ENCODE results near the gene WNT5A.

WNT5A gene

DNA sequence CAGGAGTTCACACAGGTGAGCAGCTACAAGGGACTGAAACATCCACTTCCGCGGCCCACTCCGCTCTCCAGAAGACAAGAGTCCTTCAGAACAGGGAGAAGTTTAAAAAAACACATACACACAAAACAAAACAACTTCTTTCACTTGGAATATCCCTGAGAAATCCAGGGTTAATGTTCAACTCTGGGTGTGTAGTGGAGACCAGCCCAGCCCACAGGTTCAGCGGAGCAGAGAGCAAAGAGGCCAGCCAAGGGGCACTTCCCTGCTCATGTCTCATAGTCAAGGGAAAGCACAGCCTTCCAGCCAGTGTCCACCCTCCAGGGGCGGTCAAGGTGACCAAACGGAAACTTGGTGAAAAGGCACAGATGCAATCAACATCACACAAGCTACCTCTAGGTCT lies 41.6 kb downstream of the WNT5A start:
- Histone ChIP-seq H3F3A (ENCODE audit: insufficient read depth, low read length) (no peaks in the 10 kb centered on the region), H3K9me2 (ENCODE audit: low read depth, low read length) (no peaks in the 10 kb centered on the region), H4K20me1 (ENCODE audit: insufficient read depth, low read length) (no peaks in the 10 kb centered on the region), H2AFZ (ENCODE audit: low read length) (no peak overlapping the region), H3K27ac (ENCODE audit: low read depth, low read length, poor library complexity, severe bottlenecking) (no peak overlapping the region), H3K27me3 (ENCODE audit: insufficient read depth, low read length) (no peaks in the 10 kb centered on the region), H3K79me2 (ENCODE audit: insufficient read depth, low read length) (no peaks in the 10 kb centered on the region), H3K4me3 (ENCODE audit: low read depth, low read length, poor library complexity, severe bottlenecking) (no peak overlapping the region), H3K9ac (ENCODE audit: low read length) (no peak overlapping the region), H3K36me3 (ENCODE audit: insufficient read depth, low read length) (no peaks in the 10 kb centered on the region), H3K9me3 (ENCODE audit: low read length) (no peaks in the 10 kb centered on the region), H3K4me1 (ENCODE audit: insufficient read depth, low read length, severe bottlenecking) (no peaks in the 10 kb centered on the region), H3K4me2 (ENCODE audit: low read length) (no peak overlapping the region)
- TF ChIP-seq, protein P1, sequence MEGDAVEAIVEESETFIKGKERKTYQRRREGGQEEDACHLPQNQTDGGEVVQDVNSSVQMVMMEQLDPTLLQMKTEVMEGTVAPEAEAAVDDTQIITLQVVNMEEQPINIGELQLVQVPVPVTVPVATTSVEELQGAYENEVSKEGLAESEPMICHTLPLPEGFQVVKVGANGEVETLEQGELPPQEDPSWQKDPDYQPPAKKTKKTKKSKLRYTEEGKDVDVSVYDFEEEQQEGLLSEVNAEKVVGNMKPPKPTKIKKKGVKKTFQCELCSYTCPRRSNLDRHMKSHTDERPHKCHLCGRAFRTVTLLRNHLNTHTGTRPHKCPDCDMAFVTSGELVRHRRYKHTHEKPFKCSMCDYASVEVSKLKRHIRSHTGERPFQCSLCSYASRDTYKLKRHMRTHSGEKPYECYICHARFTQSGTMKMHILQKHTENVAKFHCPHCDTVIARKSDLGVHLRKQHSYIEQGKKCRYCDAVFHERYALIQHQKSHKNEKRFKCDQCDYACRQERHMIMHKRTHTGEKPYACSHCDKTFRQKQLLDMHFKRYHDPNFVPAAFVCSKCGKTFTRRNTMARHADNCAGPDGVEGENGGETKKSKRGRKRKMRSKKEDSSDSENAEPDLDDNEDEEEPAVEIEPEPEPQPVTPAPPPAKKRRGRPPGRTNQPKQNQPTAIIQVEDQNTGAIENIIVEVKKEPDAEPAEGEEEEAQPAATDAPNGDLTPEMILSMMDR (IDR thresholded peaks at IDR 0.05; ENCODE audit: low read length), result no peak
- no peak for TF ChIP-seq EZH2 (IDR thresholded peaks at IDR 0.05; ENCODE audit: borderline replicate concordance, low read length)

DNA sequence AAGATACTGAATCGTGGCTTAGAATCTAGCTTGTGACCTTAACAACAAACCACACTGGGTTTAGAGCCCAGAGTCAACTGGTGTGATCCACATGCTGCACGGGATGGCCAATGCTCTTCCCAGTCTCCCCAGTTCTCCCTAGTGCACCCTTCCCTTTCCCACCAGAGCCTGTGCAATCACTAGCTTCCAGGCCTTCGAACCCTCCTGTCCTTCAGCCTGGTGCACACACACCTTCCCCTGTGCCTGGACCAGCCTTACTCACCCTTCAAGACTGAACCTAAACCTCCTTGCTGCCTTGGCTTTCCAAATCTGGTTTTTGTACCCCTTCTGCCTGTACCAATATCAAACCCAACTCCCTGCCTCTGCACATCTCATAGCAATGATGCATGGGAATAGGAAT lies 43.8 kb downstream of the WNT5A start:
- H3K27ac ChIP-seq (ENCODE audit: low read depth, low read length, poor library complexity, severe bottlenecking), result no peak overlapping the region
- no peaks in the 10 kb centered on the region for H3K27me3 ChIP-seq (ENCODE audit: insufficient read depth, low read length)
- H2AFZ ChIP-seq (ENCODE audit: low read length), result no peak overlapping the region
- H3K36me3 ChIP-seq (ENCODE audit: insufficient read depth, low read length), result no peaks in the 10 kb centered on the region
- H3F3A ChIP-seq (ENCODE audit: insufficient read depth, low read length), result no peaks in the 10 kb centered on the region
- no peak for TF ChIP-seq EZH2 (IDR thresholded peaks at IDR 0.05; ENCODE audit: borderline replicate concordance, low read length)
- TF ChIP-seq, protein P1 (IDR thresholded peaks at IDR 0.05; ENCODE audit: low read length), result no peak
- H3K4me2 ChIP-seq (ENCODE audit: low read length), result no peak overlapping the region
- H3K4me3 ChIP-seq (ENCODE audit: low read depth, low read length, poor library complexity, severe bottlenecking), result no peak overlapping the region
- H3K9me3 ChIP-seq (ENCODE audit: low read length), result no peaks in the 10 kb centered on the region
- no peaks in the 10 kb centered on the region for H3K4me1 ChIP-seq (ENCODE audit: insufficient read depth, low read length, severe bottlenecking)
- no peak overlapping the region for H3K9ac ChIP-seq (ENCODE audit: low read length)
- H3K9me2 ChIP-seq (ENCODE audit: low read depth, low read length), result no peaks in the 10 kb centered on the region
- no peaks in the 10 kb centered on the region for H4K20me1 ChIP-seq (ENCODE audit: insufficient read depth, low read length)
- H3K79me2 ChIP-seq (ENCODE audit: insufficient read depth, low read length), result no peaks in the 10 kb centered on the region

DNA sequence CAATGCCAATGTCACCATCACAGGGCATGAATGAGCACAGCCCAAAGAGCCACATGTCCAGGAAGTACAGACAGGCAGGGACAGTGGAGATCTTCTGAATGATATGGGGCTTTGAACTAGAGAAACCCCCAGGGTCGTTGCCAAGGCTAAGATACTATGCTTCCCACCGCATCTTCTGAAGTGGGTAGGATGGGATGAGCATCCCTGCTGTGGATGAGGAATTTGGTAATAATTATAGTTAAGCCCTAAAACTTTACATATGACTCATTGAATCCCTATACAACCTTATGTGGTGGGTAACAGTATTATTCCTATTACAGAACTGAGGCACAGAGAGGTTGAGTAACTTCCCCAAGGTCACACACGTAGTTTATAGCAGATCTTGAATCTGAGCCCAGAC lies 44.2 kb downstream of the WNT5A start:
- TF ChIP-seq EZH2 (IDR thresholded peaks at IDR 0.05; ENCODE audit: borderline replicate concordance, low read length), result no peak
- no peaks in the 10 kb centered on the region for H4K20me1 ChIP-seq (ENCODE audit: insufficient read depth, low read length)
- H3K9me3 ChIP-seq (ENCODE audit: low read length), result no peaks in the 10 kb centered on the region
- H3K4me3 ChIP-seq (ENCODE audit: low read depth, low read length, poor library complexity, severe bottlenecking), result no peak overlapping the region
- H3K27me3 ChIP-seq (ENCODE audit: insufficient read depth, low read length), result no peaks in the 10 kb centered on the region
- no peaks in the 10 kb centered on the region for H3K4me1 ChIP-seq (ENCODE audit: insufficient read depth, low read length, severe bottlenecking)
- no peaks in the 10 kb centered on the region for H3K79me2 ChIP-seq (ENCODE audit: insufficient read depth, low read length)
- no peak overlapping the region for H2AFZ ChIP-seq (ENCODE audit: low read length)
- H3K27ac ChIP-seq (ENCODE audit: low read depth, low read length, poor library complexity, severe bottlenecking), result no peak overlapping the region
- H3K36me3 ChIP-seq (ENCODE audit: insufficient read depth, low read length), result no peaks in the 10 kb centered on the region
- no peak overlapping the region for H3K4me2 ChIP-seq (ENCODE audit: low read length)
- no peaks in the 10 kb centered on the region for H3K9me2 ChIP-seq (ENCODE audit: low read depth, low read length)
- H3F3A ChIP-seq (ENCODE audit: insufficient read depth, low read length), result no peaks in the 10 kb centered on the region
- H3K9ac ChIP-seq (ENCODE audit: low read length), result no peak overlapping the region

DNA sequence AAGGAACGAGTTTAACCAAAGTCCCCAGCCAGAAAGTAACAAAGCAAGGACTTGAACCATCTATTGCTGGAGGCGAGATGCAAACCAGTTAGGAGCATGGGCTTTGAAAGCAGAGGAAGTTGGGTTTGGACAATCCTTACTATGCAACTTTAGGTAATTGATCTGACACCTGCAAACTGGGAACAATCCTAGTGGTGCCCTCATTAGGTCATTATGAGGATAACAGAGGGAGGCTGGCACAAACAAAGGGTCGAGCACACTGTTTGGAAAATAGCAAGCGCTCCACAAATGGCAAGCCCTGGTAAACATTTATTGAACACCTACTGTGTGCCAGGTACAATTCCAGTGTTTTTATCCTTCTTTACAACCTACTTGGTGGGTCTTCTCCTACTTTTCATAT lies 45.6 kb downstream of the WNT5A start:
- Histone ChIP-seq H3K9ac (ENCODE audit: low read length) (no peak overlapping the region), H3K27me3 (ENCODE audit: insufficient read depth, low read length) (no peaks in the 10 kb centered on the region), H3F3A (ENCODE audit: insufficient read depth, low read length) (no peaks in the 10 kb centered on the region), H3K79me2 (ENCODE audit: insufficient read depth, low read length) (no peaks in the 10 kb centered on the region), H3K4me1 (ENCODE audit: insufficient read depth, low read length, severe bottlenecking) (no peaks in the 10 kb centered on the region), H3K9me2 (ENCODE audit: low read depth, low read length) (no peaks in the 10 kb centered on the region), H3K27ac (ENCODE audit: low read depth, low read length, poor library complexity, severe bottlenecking) (no peak overlapping the region), H4K20me1 (ENCODE audit: insufficient read depth, low read length) (no peaks in the 10 kb centered on the region), H3K4me2 (ENCODE audit: low read length) (no peak overlapping the region), H3K4me3 (ENCODE audit: low read depth, low read length, poor library complexity, severe bottlenecking) (no peak overlapping the region), H2AFZ (ENCODE audit: low read length) (no peak overlapping the region), H3K9me3 (ENCODE audit: low read length) (no peaks in the 10 kb centered on the region), H3K36me3 (ENCODE audit: insufficient read depth, low read length) (no peaks in the 10 kb centered on the region)
- TF ChIP-seq, protein P1 (IDR thresholded peaks at IDR 0.05; ENCODE audit: low read length), result no peak
- TF ChIP-seq EZH2 (IDR thresholded peaks at IDR 0.05; ENCODE audit: borderline replicate concordance, low read length), result no peak

Data from OCI-LY1 (cell line).